K562 (cell line): Measurements from ENCODE around the gene GFRA1. TPM values are rescaled to one million over a fixed set of nuclear protein-coding genes. Genes with fewer than 3 reads are reported as not detected.

Experiments used
- ATAC-seq: fragments of 200-7000 bp; cut with Tn5 transposase; 3 replicates; pipeline ENCODE4 v1.9.1; 2020; ENCODE audit warnings: moderate library complexity
- BruUV-seq: library from RNA; stranded (reverse); fragments of 400-500 nt; replicated peaks from 2 replicates; lab custom pipeline; 2021; lab: Mats Ljungman, UMichigan
- CTCF ChIA-PET: fragments of 300-600 bp; formaldehyde crosslinking; extraction: SDS; loops from one replicate; lab custom pipeline; 2021; ENCODE audit warnings: low intra/inter-chr PET ratio; lab: Yijun Ruan, JAX
- POLR2A ChIA-PET: fragments of 300-600, 350-650 bp; sonication (Branson Sonifier 250); formaldehyde crosslinking; extraction: SDS; loops from one replicate; lab custom pipeline; 2021; ENCODE audit warnings: antibody characterized with exemption, inconsistent platforms; lab: Yijun Ruan, JAX
- DNase-seq, 4 experiments: peaks; one replicate each; pipeline versions ENCODE4 v3.0.0 to v3.0.0-alpha.2; 2011 to 2018; ENCODE audit warnings: low spot score in 3 of 4, mixed read lengths in 3 of 4; ENCODE audit errors: extremely low read depth in 1 of 4
- FAIRE-seq: peaks from 2 replicates; lab custom pipeline; 2011; peaks lifted over from hg19 to GRCh38; lab: Jason Lieb, UNC
- H2AFZ ChIP-seq: 2 replicates; pipeline ENCODE4 v1.6.0; 2011; ENCODE audit warnings: low read depth, low read length, control low read depth, inconsistent platforms
- H3K27ac ChIP-seq: fragments of 200-600 bp; 3 replicates; pipeline ENCODE4 v1.8.0; 2011; ENCODE audit warnings: low read depth, mild to moderate bottlenecking, control low read depth, inconsistent platforms, low read length, moderate library complexity, mixed read lengths; ENCODE audit errors: extremely low read depth
- H3K27me3 ChIP-seq, 2 experiments: fragments of 300-600 bp in 1 of 2; 2 replicates in 1 of 2; 3 replicates in 1 of 2; pipeline versions ENCODE4 v1.6.0 to v1.8.0; 2011; ENCODE audit warnings: inconsistent platforms in 2 of 2, low read length in 2 of 2, mild to moderate bottlenecking in 1 of 2, mixed read lengths in 1 of 2, moderate library complexity in 1 of 2; ENCODE audit not compliant: control insufficient read depth in 2 of 2, insufficient read depth in 2 of 2
- H3K36me3 ChIP-seq: fragments of 300-600 bp; 3 replicates; pipeline ENCODE4 v1.8.0; 2011; ENCODE audit warnings: mild to moderate bottlenecking, low read length, inconsistent platforms; ENCODE audit not compliant: control insufficient read depth, insufficient read depth
- H3K4me1 ChIP-seq, 2 experiments: fragments of 200-600 bp in 1 of 2; replicated peaks in 1 of 2; 2 replicates in 1 of 2; 3 replicates in 1 of 2; pipeline versions ENCODE4 v1.5.1 to v1.8.0; 2011; ENCODE audit warnings: inconsistent platforms in 2 of 2, low read length in 2 of 2, mild to moderate bottlenecking in 1 of 2, mixed read lengths in 1 of 2, moderate library complexity in 1 of 2; ENCODE audit not compliant: control insufficient read depth in 2 of 2, insufficient read depth in 2 of 2
- H3K4me2 ChIP-seq: 2 replicates; pipeline ENCODE4 v1.6.1; 2011; ENCODE audit warnings: low read length, control low read depth, inconsistent platforms, mixed read lengths; ENCODE audit not compliant: insufficient read depth
- H3K4me3 ChIP-seq: fragments of 200-600 bp; sonication (generic), shearing (Covaris generic); 2 replicates; pipeline ENCODE4 v1.5.1; 2016; ENCODE audit warnings: control low read depth, inconsistent platforms
- H3K79me2 ChIP-seq: fragments of 200-600 bp; 3 replicates; pipeline ENCODE4 v1.8.0; 2011; ENCODE audit warnings: low read length, inconsistent platforms; ENCODE audit not compliant: control insufficient read depth, insufficient read depth
- H3K9ac ChIP-seq, 2 experiments: 2 replicates each; pipeline versions ENCODE4 v1.6.0 to v1.6.1; 2011; ENCODE audit warnings: low read depth in 2 of 2, low read length in 2 of 2, control low read depth in 1 of 2, inconsistent platforms in 1 of 2, mild to moderate bottlenecking in 1 of 2, mixed read lengths in 1 of 2; ENCODE audit not compliant: insufficient read depth in 1 of 2
- H3K9me1 ChIP-seq: one replicate; pipeline ENCODE4 v1.6.0; 2011; ENCODE audit warnings: inconsistent platforms, mild to moderate bottlenecking, low read length, moderate library complexity; ENCODE audit not compliant: control insufficient read depth, insufficient read depth
- H3K9me3 ChIP-seq: replicated peaks from 2 replicates; pipeline ENCODE4 v1.5.1; 2011; ENCODE audit warnings: low read depth, low read length, inconsistent platforms; ENCODE audit not compliant: control insufficient read depth, insufficient read depth
- H4K20me1 ChIP-seq: replicated peaks from 2 replicates; pipeline ENCODE4 v1.6.1; 2011; ENCODE audit warnings: low read length, inconsistent platforms, mixed read lengths; ENCODE audit not compliant: control insufficient read depth, insufficient read depth
- ATF2 ChIP-seq: sonication (generic); formaldehyde crosslinking; IDR thresholded peaks from 2 replicates; pipeline ENCODE4 v1.8.1; 2022; ENCODE audit warnings: missing genetic modification reagents
- BDP1 ChIP-seq: IDR thresholded peaks from 3 replicates; pipeline ENCODE4 v1.6.1; 2011; ENCODE audit not compliant: insufficient read length, insufficient read depth
- CUX1 ChIP-seq: fragments of 200-800 bp; sonication (Bioruptor generic); IDR thresholded peaks from 2 replicates; pipeline ENCODE4 v1.6.1; 2016; ENCODE audit warnings: missing genetic modification characterization, missing compliant biosample characterization
- DMBX1 ChIP-seq: fragments of 250-450 bp; sonication (Bioruptor Pico); IDR thresholded peaks from 2 replicates; pipeline ENCODE4 v1.8.0; 2022; ENCODE audit warnings: inconsistent platforms, mild to moderate bottlenecking, moderate library complexity, borderline replicate concordance
- MTA2 ChIP-seq: fragments of 450-650 bp; IDR thresholded peaks from 2 replicates; pipeline ENCODE4 v1.6.1; 2016; ENCODE audit warnings: low read depth
- SNAPC5 ChIP-seq: fragments of 250-450 bp; sonication (Bioruptor Pico); IDR thresholded peaks from 2 replicates; pipeline ENCODE4 v1.8.0; 2021; ENCODE audit warnings: moderate library complexity, mild to moderate bottlenecking, inconsistent platforms
- TAF15 ChIP-seq: fragments of 200-400 bp; formaldehyde crosslinking; IDR thresholded peaks from 2 replicates; pipeline ENCODE4 v1.6.1; 2017; ENCODE audit warnings: mild to moderate bottlenecking, low read depth, low read length, moderate library complexity
- TFE3 ChIP-seq: fragments of 450-650 bp; formaldehyde crosslinking; IDR thresholded peaks from 2 replicates; pipeline ENCODE4 v1.4.0; 2020; ENCODE audit warnings: mild to moderate bottlenecking, mixed read lengths
- TRIM25 ChIP-seq: fragments of 450-650 bp; IDR thresholded peaks from 2 replicates; pipeline ENCODE4 v1.7.0; 2016; ENCODE audit warnings: borderline replicate concordance
- USF1 ChIP-seq: sonication (generic); formaldehyde crosslinking; IDR thresholded peaks from 2 replicates; pipeline ENCODE4 v1.9.0; 2022; ENCODE audit warnings: mild to moderate bottlenecking, missing genetic modification reagents
- ZNF354B ChIP-seq: fragments of 250-450 bp; sonication (Bioruptor Pico); IDR thresholded peaks from 2 replicates; pipeline ENCODE4 v1.4.0; 2020
- ZNF766 ChIP-seq: fragments of 200-800 bp; sonication (Bioruptor generic); conservative IDR thresholded peaks from 2 replicates; pipeline ENCODE4 v1.6.1; 2016; ENCODE audit warnings: missing genetic modification characterization, missing compliant biosample characterization
- WGBS: fragments of 100-300 bp; shearing (Covaris generic); methylation state at CpG from one replicate; pipeline ENCODE4 v1.1.6; 2016; ENCODE audit warnings: low coverage, mixed read lengths; ENCODE audit not compliant: insufficient coverage; ENCODE audit errors: missing lambda C conversion rate; 5-methylcytosine and 5-hydroxymethylcytosine counted together
- in situ Hi-C: fragments of 300-500 bp; cut with MboI; formaldehyde crosslinking; loops from 4 replicates; pipeline ENCODE4 v1.15.0; 2018; ENCODE audit warnings: inconsistent platforms, mixed read lengths
- intact Hi-C: fragments of 100-400 bp; cut with micrococcal nuclease; formaldehyde crosslinking; loops from 2 replicates; pipeline ENCODE4 v1.14.2; 2022
- polyA plus RNA-seq, 8 experiments: library from polyadenylated mRNA; depleted of rRNA in 4 of 8; stranded (reverse) in 5 of 8; unstranded in 3 of 8; fragments of >200 nt; fragmentation: Nextera tagmentation in 2 of 8; fragmentation: Illumina TruSeq in 1 of 8; extraction: Ambion mirVana in 2 of 8; extraction: Trizol in 1 of 8; gene quantifications; 2 replicates each; pipeline versions ENCODE4 v1.2.1 to v1.2.3, GENCODE V29; 2011 to 2014; ENCODE audit warnings: inconsistent platforms in 1 of 8, missing spikeins in 1 of 8
- total RNA-seq, 7 experiments: library from RNA; depleted of rRNA in 6 of 7; stranded (reverse); fragments of >200 nt in 6 of 7; fragmentation: Illumina TruSeq in 2 of 7; extraction: Trizol in 2 of 7; gene quantifications; 2 replicates each; pipeline versions ENCODE4 v1.2.1 to v1.2.3, GENCODE V29; 2011 to 2021; ENCODE audit warnings: low replicate concordance in 1 of 7

GFRA1 gene
- total and polyA plus RNA-seq, 9 of the 15 experiments (the other 6 are each of a cell fraction or from before 2014, with no cell fraction given): 0.04 TPM; not detected in 8

GRCh38 chr10:116038259-116038658 is 234.7 kb downstream of the GFRA1 start:
- DNase-seq (no peak), ATAC-seq (no peak), FAIRE-seq (no peak)
- POLR2A ChIA-PET: no interaction called here
- CTCF ChIA-PET: no interaction called here
- 0% methylated on average over 3 of the region's 3 CpGs for WGBS
- Histone ChIP-seq H4K20me1 (no peaks in the 10 kb centered on the region), H3K36me3 (no peaks in the 10 kb centered on the region), H3K4me2 (no peak overlapping the region), H3K4me3 (no peak overlapping the region), H3K79me2 (no peaks in the 10 kb centered on the region), H3K9me1 (no peaks in the 10 kb centered on the region), H3K27me3 (no peaks in the 10 kb centered on the region), H3K9ac (no peak overlapping the region), H3K27ac (no peak overlapping the region), H3K4me1 (no peaks in the 10 kb centered on the region), H3K9me3 (no peaks in the 10 kb centered on the region), H2AFZ (no peak overlapping the region)
- no TSS peak for BruUV-seq
- in situ Hi-C loops: no loop called here
- intact Hi-C loops: no loop called here
- TF ChIP-seq USF1 (CRISPR knock-in tag) (no peak), BDP1 (no peak), SNAPC5 (no peak), TFE3 (no peak), ZNF354B (no peak), MTA2 (no peak), ATF2 (CRISPR knock-in tag) (no peak), DMBX1 (CRISPR knock-in tag) (no peak), ZNF766 (no peak), TRIM25 (no peak), TAF15 (no peak), CUX1 (CRISPR knock-in tag) (no peak)
